ENCODE results near the gene NRG4. TPM values are rescaled to one million over a fixed set of nuclear protein-coding genes. Genes with fewer than 3 reads are reported as not detected.
"Not testable (repeated sequence)": the region's sequence is repeated elsewhere in the genome, so short reads cannot be mapped to it uniquely, and the experiment has no call there.

NRG4 gene
- total RNA-seq, 4 donors from 2014 or later = 2.8 to 5.1 (median 3.5) TPM; not detected in 1

GRCh38 chr15:75981149-75981815 is 30.9 kb downstream of the NRG4 start:
- Histone ChIP-seq H3K9me3 (no peaks in the 10 kb centered on the region), H3K36me3 (no peaks in the 10 kb centered on the region), H3K27me3 (peaks cover 9% of the 10 kb centered on the region), H3K4me1 (no peaks in the 10 kb centered on the region), H3K27ac (no peak overlapping the region), H3K4me3 (no peak overlapping the region)
- TF ChIP-seq POLR2AphosphoS5 (IDR thresholded peaks at IDR 0.05) (no peak), EP300 (IDR thresholded peaks at IDR 0.05; ENCODE audit: low read depth) (no peak), CTCF (IDR thresholded peaks at IDR 0.05) (no peak), POLR2A (IDR thresholded peaks at IDR 0.05) (no peak)
- in situ Hi-C loops (cut with MboI; ENCODE audit: low pct_ligation_motif_present in 1 of 4, low pct_unique_long_range_greater_than_20kb in 1 of 4, low sequenced_read_pairs in 3 of 4) = no loop called here
- intact Hi-C loops (cut with DNase I; ENCODE audit: low total_unique reads) = no loop called here
- 42 to 49% methylated on average over 2 of the region's 2 CpGs for WGBS, 2 donors (ENCODE audit: low coverage in 1 of 2)
- no peak for DNase-seq

GRCh38 chr15:75976766-75977165 is 35.5 kb downstream of the NRG4 start:
- intact Hi-C loops (cut with DNase I; ENCODE audit: low total_unique reads) = not testable (repeated sequence)

GRCh38 chr15:75966073-75966472 is 46.2 kb downstream of the NRG4 start:
- no peaks in the 10 kb centered on the region for H3K9me3 ChIP-seq
- 41 to 45% methylated on average over 2 of the region's 2 CpGs for WGBS, 2 donors (ENCODE audit: low coverage in 1 of 2)
- H3K27ac ChIP-seq = no peak overlapping the region
- peaks cover 0 to 4% (median 1%) of the 10 kb centered on the region in 4 donors for H3K4me1 ChIP-seq
- no peak for TF ChIP-seq POLR2AphosphoS5 (IDR thresholded peaks at IDR 0.05)
- no peak for TF ChIP-seq CTCF (IDR thresholded peaks at IDR 0.05)
- no peak for TF ChIP-seq EP300 (IDR thresholded peaks at IDR 0.05; ENCODE audit: low read depth)
- TF ChIP-seq POLR2A (IDR thresholded peaks at IDR 0.05) = no peak
- DNase-seq = no peak
- intact Hi-C loops (cut with DNase I; ENCODE audit: low total_unique reads) = no loop called here
- no peak overlapping the region for H3K4me3 ChIP-seq
- in situ Hi-C loops (cut with MboI; ENCODE audit: low pct_ligation_motif_present in 1 of 4, low pct_unique_long_range_greater_than_20kb in 1 of 4, low sequenced_read_pairs in 3 of 4) = no loop called here
- H3K27me3 ChIP-seq = no peaks in the 10 kb centered on the region
- H3K36me3 ChIP-seq = no peaks in the 10 kb centered on the region

More at GRCh38 chr15:75976766-75977165, 35.5 kb downstream of the NRG4 start:
- H3K4me3 ChIP-seq; H3K9me3 ChIP-seq; H3K4me1 ChIP-seq; H3K27ac ChIP-seq; in situ Hi-C loops (cut with MboI; ENCODE audit: low pct_ligation_motif_present in 1 of 4, low pct_unique_long_range_greater_than_20kb in 1 of 4, low sequenced_read_pairs in 3 of 4); DNase-seq; H3K36me3 ChIP-seq: not testable (repeated sequence)
- 93% methylated on average over 3 of the region's 3 CpGs; no CpG with 5 or more reads in 1 of the 2 donors for WGBS, 2 donors (ENCODE audit: low coverage in 1 of 2)
- H3K27me3 ChIP-seq = peaks cover 14% of the 10 kb centered on the region

- Histone ChIP-seq H3K27me3 (no peaks in the 10 kb centered on the region), H3K4me3 (no peak overlapping the region), H3K36me3 (no peaks in the 10 kb centered on the region), H3K9me3 (no peaks in the 10 kb centered on the region), H3K4me1 (peaks cover 0 to 4% (median 1%) of the 10 kb centered on the region in 4 donors), H3K27ac (no peak overlapping the region)
- DNase-seq = no peak
- WGBS, 2 donors (ENCODE audit: low coverage in 1 of 2) = 73 to 95% methylated on average over 1 of the region's 1 CpG
- no peak for TF ChIP-seq POLR2A (IDR thresholded peaks at IDR 0.05)
- no peak for TF ChIP-seq POLR2AphosphoS5 (IDR thresholded peaks at IDR 0.05)
- no peak for TF ChIP-seq EP300 (IDR thresholded peaks at IDR 0.05; ENCODE audit: low read depth)
- no peak for TF ChIP-seq CTCF (IDR thresholded peaks at IDR 0.05)
- intact Hi-C loops (cut with DNase I; ENCODE audit: low total_unique reads) = no loop called here
- in situ Hi-C loops (cut with MboI; ENCODE audit: low pct_ligation_motif_present in 1 of 4, low pct_unique_long_range_greater_than_20kb in 1 of 4, low sequenced_read_pairs in 3 of 4) = no loop called here
Observed at GRCh38 chr15:75961331-75961730, 50.9 kb downstream of the NRG4 start.

- no peak overlapping the region for H3K27ac ChIP-seq
- TF ChIP-seq EP300 (IDR thresholded peaks at IDR 0.05; ENCODE audit: low read depth) = no peak
- no peak for TF ChIP-seq POLR2A (IDR thresholded peaks at IDR 0.05)
- H3K9me3 ChIP-seq = no peaks in the 10 kb centered on the region
- intact Hi-C loops (cut with DNase I; ENCODE audit: low total_unique reads) = no loop called here
- no peak overlapping the region for H3K4me3 ChIP-seq
- H3K36me3 ChIP-seq = no peaks in the 10 kb centered on the region
- 72 to 86% methylated on average over 1 of the region's 1 CpG for WGBS, 2 donors (ENCODE audit: low coverage in 1 of 2)
- peaks cover 19% of the 10 kb centered on the region for H3K27me3 ChIP-seq
- in situ Hi-C loops (cut with MboI; ENCODE audit: low pct_ligation_motif_present in 1 of 4, low pct_unique_long_range_greater_than_20kb in 1 of 4, low sequenced_read_pairs in 3 of 4) = no loop called here
- no peak for DNase-seq
- no peaks in the 10 kb centered on the region for H3K4me1 ChIP-seq
Observed at GRCh38 chr15:75955720-75956119, 56.5 kb downstream of the NRG4 start.

Data from transverse colon (tissue), 4 donors.